ENCODE results near the gene KLK5.

GRCh38 chr19:50899569-50899968 lies 53.3 kb downstream of the KLK5 start:
- no peak for TF ChIP-seq ZNF423 (CRISPR knock-in tag; IDR thresholded peaks at IDR 0.05)
- TF ChIP-seq, protein P1, sequence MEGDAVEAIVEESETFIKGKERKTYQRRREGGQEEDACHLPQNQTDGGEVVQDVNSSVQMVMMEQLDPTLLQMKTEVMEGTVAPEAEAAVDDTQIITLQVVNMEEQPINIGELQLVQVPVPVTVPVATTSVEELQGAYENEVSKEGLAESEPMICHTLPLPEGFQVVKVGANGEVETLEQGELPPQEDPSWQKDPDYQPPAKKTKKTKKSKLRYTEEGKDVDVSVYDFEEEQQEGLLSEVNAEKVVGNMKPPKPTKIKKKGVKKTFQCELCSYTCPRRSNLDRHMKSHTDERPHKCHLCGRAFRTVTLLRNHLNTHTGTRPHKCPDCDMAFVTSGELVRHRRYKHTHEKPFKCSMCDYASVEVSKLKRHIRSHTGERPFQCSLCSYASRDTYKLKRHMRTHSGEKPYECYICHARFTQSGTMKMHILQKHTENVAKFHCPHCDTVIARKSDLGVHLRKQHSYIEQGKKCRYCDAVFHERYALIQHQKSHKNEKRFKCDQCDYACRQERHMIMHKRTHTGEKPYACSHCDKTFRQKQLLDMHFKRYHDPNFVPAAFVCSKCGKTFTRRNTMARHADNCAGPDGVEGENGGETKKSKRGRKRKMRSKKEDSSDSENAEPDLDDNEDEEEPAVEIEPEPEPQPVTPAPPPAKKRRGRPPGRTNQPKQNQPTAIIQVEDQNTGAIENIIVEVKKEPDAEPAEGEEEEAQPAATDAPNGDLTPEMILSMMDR (IDR thresholded peaks at IDR 0.05): no peak
